HEK293 (cell line): Measurements from ENCODE around the gene UBE3C.

ENCODE experiments used
- CTCF ChIA-PET: fragments of 350-600 bp; formaldehyde crosslinking; extraction: SDS; loops from one replicate; lab custom pipeline; 2021; ENCODE audit warnings: antibody characterized with exemption; lab: Yijun Ruan, JAX
- POLR2A ChIA-PET: fragments of 300-600 bp; formaldehyde crosslinking; extraction: SDS; loops from one replicate; lab custom pipeline; 2020; ENCODE audit warnings: antibody characterized with exemption, inconsistent platforms; lab: Yijun Ruan, JAX
- H3K27ac ChIP-seq: fragments of 200-500 bp; sonication (Bioruptor generic); 2 replicates; pipeline ENCODE4 v1.5.1; 2014; ENCODE audit warnings: low read depth, low read length, control low read depth, inconsistent platforms; ENCODE audit errors: extremely low read depth
- H3K36me3 ChIP-seq, 2 experiments: fragments of 200-500 bp in 1 of 2; sonication (Bioruptor generic) in 1 of 2; 1 replicate in 1 of 2; 2 replicates in 1 of 2; pipeline ENCODE4 v1.5.1; 2014 to 2017; ENCODE audit warnings: inconsistent platforms in 2 of 2, low read length in 2 of 2; ENCODE audit not compliant: control insufficient read depth in 2 of 2, insufficient read depth in 1 of 2
- H3K4me1 ChIP-seq: fragments of 200-500 bp; sonication (Bioruptor generic); 2 replicates; pipeline ENCODE4 v1.5.1; 2014; ENCODE audit warnings: mild to moderate bottlenecking, low read length, inconsistent platforms; ENCODE audit not compliant: control insufficient read depth, insufficient read depth
- H3K4me3 ChIP-seq: 2 replicates; pipeline ENCODE4 v1.5.1; 2011; ENCODE audit warnings: low read depth, mild to moderate bottlenecking, control low read depth, low read length, moderate library complexity
- H3K9me3 ChIP-seq: fragments of 200-500 bp; sonication (Bioruptor generic); 2 replicates; pipeline ENCODE4 v1.5.1; 2014; ENCODE audit warnings: low read depth, low read length, inconsistent platforms; ENCODE audit not compliant: control insufficient read depth, insufficient read depth
- GLI4 ChIP-seq: fragments of 450-650 bp; formaldehyde crosslinking; IDR thresholded peaks from 2 replicates; pipeline ENCODE4 v1.5.1; 2016; ENCODE audit warnings: missing biosample characterization, missing genetic modification characterization
- GLIS1 ChIP-seq: fragments of 450-650 bp; formaldehyde crosslinking; IDR thresholded peaks from 2 replicates; pipeline ENCODE4 v1.5.1; 2016; ENCODE audit warnings: missing biosample characterization, missing genetic modification characterization
- KLF1 ChIP-seq: fragments of 450-650 bp; formaldehyde crosslinking; IDR thresholded peaks from 2 replicates; pipeline ENCODE4 v1.5.1; 2016; ENCODE audit warnings: missing biosample characterization, missing genetic modification characterization
- SETDB1 ChIP-seq: IDR thresholded peaks from one replicate; pipeline ENCODE4 v1.6.1; 2017; ENCODE audit warnings: mild to moderate bottlenecking, low read length, moderate library complexity, mixed read lengths; ENCODE audit not compliant: insufficient read length
- SP7 ChIP-seq: fragments of 450-650 bp; formaldehyde crosslinking; IDR thresholded peaks from 2 replicates; pipeline ENCODE4 v1.5.1; 2016; ENCODE audit warnings: missing biosample characterization, missing genetic modification characterization
- TRIM28 ChIP-seq: IDR thresholded peaks from 2 replicates; pipeline ENCODE4 v1.6.1; 2011; ENCODE audit warnings: low read length, control low read depth, borderline replicate concordance
- YY1 ChIP-seq: fragments of 450-650 bp; formaldehyde crosslinking; IDR thresholded peaks from 2 replicates; pipeline ENCODE4 v1.5.1; 2018; ENCODE audit warnings: missing biosample characterization, missing genetic modification characterization
- ZFP37 ChIP-seq: fragments of 450-650 bp; formaldehyde crosslinking; IDR thresholded peaks from 2 replicates; pipeline ENCODE4 v1.5.1; 2016; ENCODE audit warnings: missing biosample characterization, missing genetic modification characterization
- ZNF114 ChIP-seq: fragments of 450-650 bp; formaldehyde crosslinking; IDR thresholded peaks from 2 replicates; pipeline ENCODE4 v1.5.0; 2017; ENCODE audit warnings: missing biosample characterization, missing genetic modification characterization
- ZNF184 ChIP-seq: fragments of 450-650 bp; IDR thresholded peaks from 2 replicates; pipeline ENCODE4 v1.5.1; 2018; ENCODE audit warnings: missing biosample characterization, mild to moderate bottlenecking, missing genetic modification characterization
- ZNF302 ChIP-seq: fragments of 450-650 bp; formaldehyde crosslinking; IDR thresholded peaks from 2 replicates; pipeline ENCODE4 v1.5.1; 2016; ENCODE audit warnings: missing biosample characterization, missing genetic modification characterization, low read depth
- ZNF335 ChIP-seq: fragments of 450-650 bp; formaldehyde crosslinking; conservative IDR thresholded peaks from 2 replicates; pipeline ENCODE4 v1.5.1; 2016; ENCODE audit warnings: missing biosample characterization, missing genetic modification characterization
- ZNF354C ChIP-seq: fragments of 450-650 bp; formaldehyde crosslinking; IDR thresholded peaks from 2 replicates; pipeline ENCODE4 v1.5.1; 2016; ENCODE audit warnings: missing biosample characterization, missing genetic modification characterization, low read depth, borderline replicate concordance
- ZNF423 ChIP-seq: fragments of 450-650 bp; formaldehyde crosslinking; IDR thresholded peaks from 2 replicates; pipeline ENCODE4 v1.5.1; 2016; ENCODE audit warnings: missing biosample characterization, missing genetic modification characterization
- ZNF544 ChIP-seq: fragments of 450-650 bp; formaldehyde crosslinking; IDR thresholded peaks from 2 replicates; pipeline ENCODE4 v1.5.0; 2017; ENCODE audit warnings: missing biosample characterization, missing genetic modification characterization
- ZNF555 ChIP-seq: fragments of 450-650 bp; formaldehyde crosslinking; conservative IDR thresholded peaks from 2 replicates; pipeline ENCODE4 v1.5.1; 2017; ENCODE audit warnings: missing biosample characterization, mild to moderate bottlenecking, missing genetic modification characterization, inconsistent platforms
- ZNF558 ChIP-seq: fragments of 450-650 bp; formaldehyde crosslinking; IDR thresholded peaks from 2 replicates; pipeline ENCODE4 v1.5.1; 2016; ENCODE audit warnings: missing biosample characterization, missing genetic modification characterization
- ZNF560 ChIP-seq: fragments of 450-650 bp; formaldehyde crosslinking; IDR thresholded peaks from 2 replicates; pipeline ENCODE4 v1.5.1; 2017; ENCODE audit warnings: missing biosample characterization, missing genetic modification characterization, borderline replicate concordance
- ZNF596 ChIP-seq: fragments of 450-650 bp; IDR thresholded peaks from 2 replicates; pipeline ENCODE4 v1.5.0; 2018; ENCODE audit warnings: missing biosample characterization, mild to moderate bottlenecking, missing genetic modification characterization, moderate library complexity
- ZNF610 ChIP-seq: fragments of 450-650 bp; formaldehyde crosslinking; IDR thresholded peaks from 2 replicates; pipeline ENCODE4 v1.5.1; 2016; ENCODE audit warnings: missing biosample characterization, missing genetic modification characterization, borderline replicate concordance
- ZNF707 ChIP-seq: fragments of 450-650 bp; formaldehyde crosslinking; IDR thresholded peaks from 2 replicates; pipeline ENCODE4 v1.5.1; 2016; ENCODE audit warnings: missing biosample characterization, missing genetic modification characterization
- TF ChIP-seq, protein P1 (sequence below): fragments of 450-650 bp; formaldehyde crosslinking; IDR thresholded peaks from 2 replicates; pipeline ENCODE4 v1.5.1; 2017; ENCODE audit warnings: missing biosample characterization, missing genetic modification characterization
- TF ChIP-seq, protein P2 (sequence below): fragments of 450-650 bp; formaldehyde crosslinking; conservative IDR thresholded peaks from 2 replicates; pipeline ENCODE4 v1.5.1; 2016; ENCODE audit warnings: low read depth, missing biosample characterization, missing genetic modification characterization
- TF ChIP-seq, protein P3 (sequence below): fragments of 450-650 bp; formaldehyde crosslinking; IDR thresholded peaks from 2 replicates; pipeline ENCODE4 v1.5.1; 2016; ENCODE audit warnings: missing biosample characterization, missing genetic modification characterization
- TF ChIP-seq, protein P4 (sequence below): fragments of 450-650 bp; formaldehyde crosslinking; IDR thresholded peaks from 2 replicates; pipeline ENCODE4; 2016; ENCODE audit warnings: missing biosample characterization, missing genetic modification characterization
- TF ChIP-seq, protein P5 (sequence below): fragments of 450-650 bp; formaldehyde crosslinking; IDR thresholded peaks from 2 replicates; pipeline ENCODE4 v1.5.1; 2017; ENCODE audit warnings: missing biosample characterization, missing genetic modification characterization
- TF ChIP-seq, protein P6 (sequence below): fragments of 450-650 bp; IDR thresholded peaks from 2 replicates; pipeline ENCODE4 v1.5.1; 2018; ENCODE audit warnings: missing biosample characterization, mild to moderate bottlenecking, missing genetic modification characterization

Gene UBE3C

DNA sequence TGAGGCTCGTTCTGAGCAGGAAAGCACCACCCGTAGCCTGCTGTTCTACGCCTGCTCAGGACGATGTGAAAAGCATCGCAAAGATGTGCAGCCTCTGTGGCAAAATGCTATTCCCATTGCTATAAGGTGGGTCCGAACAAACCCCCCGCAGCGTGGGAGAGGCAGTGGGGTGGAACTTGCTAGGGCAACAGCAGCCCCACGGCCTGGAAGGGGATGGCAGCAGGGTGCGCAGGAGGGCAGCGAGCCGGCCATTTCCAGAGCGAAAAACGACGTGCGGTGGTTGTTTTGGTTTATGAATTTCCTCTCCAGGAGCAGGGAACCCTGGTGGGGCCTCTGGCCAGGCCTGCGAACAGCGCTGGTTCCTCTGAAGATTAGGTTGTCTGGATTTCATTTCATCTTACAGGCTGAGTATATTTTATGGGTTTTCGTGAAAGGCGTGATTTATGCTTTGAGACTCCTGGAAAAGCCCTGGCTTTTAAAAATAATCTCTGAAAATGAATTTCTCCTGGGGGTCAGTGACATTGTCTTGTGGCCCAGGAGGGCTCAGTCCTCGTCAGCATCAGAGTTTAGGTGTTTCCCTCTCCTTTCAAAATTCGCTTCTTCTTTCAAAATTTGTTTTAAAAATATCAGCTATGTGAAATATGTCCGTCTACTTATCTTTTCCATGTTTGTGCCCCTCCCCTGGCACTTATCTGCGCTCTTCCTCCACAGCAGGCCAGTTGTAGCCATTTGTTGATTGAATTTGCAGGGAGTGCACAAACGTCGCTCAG lies 42.3 kb upstream of the UBE3C start:
- CTCF ChIA-PET: interaction anchor here (0.6 kb wide), 1 partner anchor 125 kb away, joined by 3 read pairs; no protein-coding TSS in a partner anchor
- H3K4me3 ChIP-seq: no peak overlapping the region
- H3K36me3 ChIP-seq: no peaks in the 10 kb centered on the region
- H3K27ac ChIP-seq: no peak overlapping the region
- no peaks in the 10 kb centered on the region for H3K4me1 ChIP-seq
- POLR2A ChIA-PET: no interaction called here
- no peaks in the 10 kb centered on the region for H3K9me3 ChIP-seq
- no peak for TF ChIP-seq ZNF558 (tag by site-specific recombination)
- no peak for TF ChIP-seq ZNF114 (tag by site-specific recombination)
- TF ChIP-seq ZNF423 (tag by site-specific recombination): peak; percentile 47; the same call in 1 of the 2 replicates
- TF ChIP-seq, protein P1, sequence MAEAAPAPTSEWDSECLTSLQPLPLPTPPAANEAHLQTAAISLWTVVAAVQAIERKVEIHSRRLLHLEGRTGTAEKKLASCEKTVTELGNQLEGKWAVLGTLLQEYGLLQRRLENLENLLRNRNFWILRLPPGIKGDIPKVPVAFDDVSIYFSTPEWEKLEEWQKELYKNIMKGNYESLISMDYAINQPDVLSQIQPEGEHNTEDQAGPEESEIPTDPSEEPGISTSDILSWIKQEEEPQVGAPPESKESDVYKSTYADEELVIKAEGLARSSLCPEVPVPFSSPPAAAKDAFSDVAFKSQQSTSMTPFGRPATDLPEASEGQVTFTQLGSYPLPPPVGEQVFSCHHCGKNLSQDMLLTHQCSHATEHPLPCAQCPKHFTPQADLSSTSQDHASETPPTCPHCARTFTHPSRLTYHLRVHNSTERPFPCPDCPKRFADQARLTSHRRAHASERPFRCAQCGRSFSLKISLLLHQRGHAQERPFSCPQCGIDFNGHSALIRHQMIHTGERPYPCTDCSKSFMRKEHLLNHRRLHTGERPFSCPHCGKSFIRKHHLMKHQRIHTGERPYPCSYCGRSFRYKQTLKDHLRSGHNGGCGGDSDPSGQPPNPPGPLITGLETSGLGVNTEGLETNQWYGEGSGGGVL (tag by site-specific recombination): no peak
- no peak for TF ChIP-seq ZNF555 (tag by site-specific recombination)
- TF ChIP-seq ZNF544 (tag by site-specific recombination): no peak
- no peak for TF ChIP-seq ZNF707 (tag by site-specific recombination)
- TF ChIP-seq, protein P2, sequence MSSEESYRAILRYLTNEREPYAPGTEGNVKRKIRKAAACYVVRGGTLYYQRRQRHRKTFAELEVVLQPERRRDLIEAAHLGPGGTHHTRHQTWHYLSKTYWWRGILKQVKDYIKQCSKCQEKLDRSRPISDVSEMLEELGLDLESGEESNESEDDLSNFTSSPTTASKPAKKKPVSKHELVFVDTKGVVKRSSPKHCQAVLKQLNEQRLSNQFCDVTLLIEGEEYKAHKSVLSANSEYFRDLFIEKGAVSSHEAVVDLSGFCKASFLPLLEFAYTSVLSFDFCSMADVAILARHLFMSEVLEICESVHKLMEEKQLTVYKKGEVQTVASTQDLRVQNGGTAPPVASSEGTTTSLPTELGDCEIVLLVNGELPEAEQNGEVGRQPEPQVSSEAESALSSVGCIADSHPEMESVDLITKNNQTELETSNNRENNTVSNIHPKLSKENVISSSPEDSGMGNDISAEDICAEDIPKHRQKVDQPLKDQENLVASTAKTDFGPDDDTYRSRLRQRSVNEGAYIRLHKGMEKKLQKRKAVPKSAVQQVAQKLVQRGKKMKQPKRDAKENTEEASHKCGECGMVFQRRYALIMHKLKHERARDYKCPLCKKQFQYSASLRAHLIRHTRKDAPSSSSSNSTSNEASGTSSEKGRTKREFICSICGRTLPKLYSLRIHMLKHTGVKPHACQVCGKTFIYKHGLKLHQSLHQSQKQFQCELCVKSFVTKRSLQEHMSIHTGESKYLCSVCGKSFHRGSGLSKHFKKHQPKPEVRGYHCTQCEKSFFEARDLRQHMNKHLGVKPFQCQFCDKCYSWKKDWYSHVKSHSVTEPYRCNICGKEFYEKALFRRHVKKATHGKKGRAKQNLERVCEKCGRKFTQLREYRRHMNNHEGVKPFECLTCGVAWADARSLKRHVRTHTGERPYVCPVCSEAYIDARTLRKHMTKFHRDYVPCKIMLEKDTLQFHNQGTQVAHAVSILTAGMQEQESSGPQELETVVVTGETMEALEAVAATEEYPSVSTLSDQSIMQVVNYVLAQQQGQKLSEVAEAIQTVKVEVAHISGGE (tag by site-specific recombination): no peak
- TF ChIP-seq GLIS1 (tag by site-specific recombination): peak; percentile 56
- TF ChIP-seq KLF1 (tag by site-specific recombination): no peak; the same call in 1 of the 2 replicates
- TF ChIP-seq SP7 (tag by site-specific recombination): no peak
- TF ChIP-seq ZNF184 (tag by site-specific recombination): no peak
- TF ChIP-seq, protein P3, sequence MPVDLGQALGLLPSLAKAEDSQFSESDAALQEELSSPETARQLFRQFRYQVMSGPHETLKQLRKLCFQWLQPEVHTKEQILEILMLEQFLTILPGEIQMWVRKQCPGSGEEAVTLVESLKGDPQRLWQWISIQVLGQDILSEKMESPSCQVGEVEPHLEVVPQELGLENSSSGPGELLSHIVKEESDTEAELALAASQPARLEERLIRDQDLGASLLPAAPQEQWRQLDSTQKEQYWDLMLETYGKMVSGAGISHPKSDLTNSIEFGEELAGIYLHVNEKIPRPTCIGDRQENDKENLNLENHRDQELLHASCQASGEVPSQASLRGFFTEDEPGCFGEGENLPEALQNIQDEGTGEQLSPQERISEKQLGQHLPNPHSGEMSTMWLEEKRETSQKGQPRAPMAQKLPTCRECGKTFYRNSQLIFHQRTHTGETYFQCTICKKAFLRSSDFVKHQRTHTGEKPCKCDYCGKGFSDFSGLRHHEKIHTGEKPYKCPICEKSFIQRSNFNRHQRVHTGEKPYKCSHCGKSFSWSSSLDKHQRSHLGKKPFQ (tag by site-specific recombination): no peak
- TF ChIP-seq SETDB1: no peak
- no peak for TF ChIP-seq ZNF610
- TF ChIP-seq ZNF335 (tag by site-specific recombination): peak; percentile 73
- TF ChIP-seq ZNF560 (tag by site-specific recombination): no peak
- peak; percentile 51; the same call in 1 of the 2 replicates for TF ChIP-seq YY1 (tag by site-specific recombination)
- peak; percentile 62; the same call in 1 of the 2 replicates for TF ChIP-seq TRIM28
- no peak for TF ChIP-seq ZNF354C (tag by site-specific recombination)
- no peak for TF ChIP-seq GLI4 (tag by site-specific recombination)
- no peak for TF ChIP-seq ZFP37 (tag by site-specific recombination)
- TF ChIP-seq ZNF596: no peak
- TF ChIP-seq, protein P4, sequence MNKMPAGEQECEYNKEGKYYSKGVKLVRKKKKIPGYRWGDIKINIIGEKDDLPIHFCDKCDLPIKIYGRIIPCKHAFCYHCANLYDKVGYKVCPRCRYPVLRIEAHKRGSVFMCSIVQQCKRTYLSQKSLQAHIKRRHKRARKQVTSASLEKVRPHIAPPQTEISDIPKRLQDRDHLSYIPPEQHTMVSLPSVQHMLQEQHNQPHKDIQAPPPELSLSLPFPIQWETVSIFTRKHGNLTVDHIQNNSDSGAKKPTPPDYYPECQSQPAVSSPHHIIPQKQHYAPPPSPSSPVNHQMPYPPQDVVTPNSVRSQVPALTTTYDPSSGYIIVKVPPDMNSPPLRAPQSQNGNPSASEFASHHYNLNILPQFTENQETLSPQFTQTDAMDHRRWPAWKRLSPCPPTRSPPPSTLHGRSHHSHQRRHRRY: no peak
- no peak for TF ChIP-seq ZNF302 (tag by site-specific recombination)
- TF ChIP-seq, protein P5, sequence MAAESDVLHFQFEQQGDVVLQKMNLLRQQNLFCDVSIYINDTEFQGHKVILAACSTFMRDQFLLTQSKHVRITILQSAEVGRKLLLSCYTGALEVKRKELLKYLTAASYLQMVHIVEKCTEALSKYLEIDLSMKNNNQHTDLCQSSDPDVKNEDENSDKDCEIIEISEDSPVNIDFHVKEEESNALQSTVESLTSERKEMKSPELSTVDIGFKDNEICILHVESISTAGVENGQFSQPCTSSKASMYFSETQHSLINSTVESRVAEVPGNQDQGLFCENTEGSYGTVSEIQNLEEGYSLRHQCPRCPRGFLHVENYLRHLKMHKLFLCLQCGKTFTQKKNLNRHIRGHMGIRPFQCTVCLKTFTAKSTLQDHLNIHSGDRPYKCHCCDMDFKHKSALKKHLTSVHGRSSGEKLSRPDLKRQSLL: no peak
- TF ChIP-seq, protein P6, sequence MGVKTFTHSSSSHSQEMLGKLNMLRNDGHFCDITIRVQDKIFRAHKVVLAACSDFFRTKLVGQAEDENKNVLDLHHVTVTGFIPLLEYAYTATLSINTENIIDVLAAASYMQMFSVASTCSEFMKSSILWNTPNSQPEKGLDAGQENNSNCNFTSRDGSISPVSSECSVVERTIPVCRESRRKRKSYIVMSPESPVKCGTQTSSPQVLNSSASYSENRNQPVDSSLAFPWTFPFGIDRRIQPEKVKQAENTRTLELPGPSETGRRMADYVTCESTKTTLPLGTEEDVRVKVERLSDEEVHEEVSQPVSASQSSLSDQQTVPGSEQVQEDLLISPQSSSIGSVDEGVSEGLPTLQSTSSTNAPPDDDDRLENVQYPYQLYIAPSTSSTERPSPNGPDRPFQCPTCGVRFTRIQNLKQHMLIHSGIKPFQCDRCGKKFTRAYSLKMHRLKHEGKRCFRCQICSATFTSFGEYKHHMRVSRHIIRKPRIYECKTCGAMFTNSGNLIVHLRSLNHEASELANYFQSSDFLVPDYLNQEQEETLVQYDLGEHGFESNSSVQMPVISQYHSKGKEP (tag by site-specific recombination): no peak
